ENCODE results near the gene TMC7.

TMC7 gene

GRCh38 chr16:19071811-19072777, 88.4 kb downstream of the TMC7 start:
- H4K8ac ChIP-seq (ENCODE audit: low read depth, low read length) = no peak overlapping the region
- no peak overlapping the region for H4K91ac ChIP-seq (ENCODE audit: low read depth, low read length)
- DNase-seq = peak; percentile 65 to 85
- H2AFZ ChIP-seq (ENCODE audit: insufficient read depth, low read length, poor library complexity) = no peak overlapping the region
- no peak overlapping the region for H3K18ac ChIP-seq (ENCODE audit: low read length)
- H3K4me3 ChIP-seq (ENCODE audit: low read depth, low read length) = no peak overlapping the region
- no peaks in the 10 kb centered on the region for H3K27me3 ChIP-seq (ENCODE audit: insufficient read depth, low read length)
- no peaks in the 10 kb centered on the region for H3K79me2 ChIP-seq (ENCODE audit: control insufficient read depth, insufficient read depth, low read length, poor library complexity)
- H3K36me3 ChIP-seq (ENCODE audit: control insufficient read depth in 1 of 2, insufficient read depth in 2 of 2, low read length in 2 of 2) = peaks cover 0 to 10% of the 10 kb centered on the region in 2 experiments
- no peaks in the 10 kb centered on the region for H3K9me3 ChIP-seq (ENCODE audit: insufficient read depth, low read depth, low read length)
- no peak overlapping the region for H2AK5ac ChIP-seq (ENCODE audit: low read length)
- H4K12ac ChIP-seq (ENCODE audit: low read depth, low read length) = no peak overlapping the region
- H3K27ac ChIP-seq (ENCODE audit: low read depth, low read length) = no peak overlapping the region
- H3K4me2 ChIP-seq (ENCODE audit: low read length) = no peak overlapping the region
- H3K4ac ChIP-seq (ENCODE audit: low read depth, low read length) = no peak overlapping the region
- H2BK5ac ChIP-seq (ENCODE audit: low read depth, low read length, poor library complexity) = no peak overlapping the region
- H3K4me1 ChIP-seq (ENCODE audit: control insufficient read depth in 1 of 2, insufficient read depth in 2 of 2, low read length in 2 of 2) = peaks cover 0 to 2% of the 10 kb centered on the region in 2 experiments
- H3K9ac ChIP-seq (ENCODE audit: low read length) = no peak overlapping the region
- H3K14ac ChIP-seq (ENCODE audit: low read length) = no peak overlapping the region
- no peak overlapping the region for H2BK120ac ChIP-seq (ENCODE audit: insufficient read depth, low read length, poor library complexity)
- H2BK12ac ChIP-seq (ENCODE audit: low read length) = no peak overlapping the region
- peaks cover 4% of the 10 kb centered on the region for H3K79me1 ChIP-seq (ENCODE audit: low read length)
- no CpG with 5 or more reads among the region's 21 CpGs for WGBS (ENCODE audit: extremely low coverage, insufficient coverage, insufficient read length)
- H3K23ac ChIP-seq (ENCODE audit: low read length) = no peak overlapping the region

GRCh38 chr16:19073344-19073743, 89.6 kb downstream of the TMC7 start:
- Histone ChIP-seq H2BK5ac (ENCODE audit: low read depth, low read length, poor library complexity) (no peak overlapping the region), H3K9ac (ENCODE audit: low read length) (no peak overlapping the region), H2AFZ (ENCODE audit: insufficient read depth, low read length, poor library complexity) (no peak overlapping the region), H3K14ac (ENCODE audit: low read length) (no peak overlapping the region), H3K36me3 (ENCODE audit: control insufficient read depth in 1 of 2, insufficient read depth in 2 of 2, low read length in 2 of 2) (peaks cover 0 to 11% of the 10 kb centered on the region in 2 experiments), H2BK120ac (ENCODE audit: insufficient read depth, low read length, poor library complexity) (no peak overlapping the region), H3K79me1 (ENCODE audit: low read length) (no peaks in the 10 kb centered on the region), H3K79me2 (ENCODE audit: control insufficient read depth, insufficient read depth, low read length, poor library complexity) (no peaks in the 10 kb centered on the region), H2AK5ac (ENCODE audit: low read length) (no peak overlapping the region), H4K91ac (ENCODE audit: low read depth, low read length) (no peak overlapping the region), H3K4me2 (ENCODE audit: low read length) (no peak overlapping the region), H3K27me3 (ENCODE audit: insufficient read depth, low read length) (no peaks in the 10 kb centered on the region), H3K4me1 (ENCODE audit: control insufficient read depth in 1 of 2, insufficient read depth in 2 of 2, low read length in 2 of 2) (no peaks in the 10 kb centered on the region), H3K4me3 (ENCODE audit: low read depth, low read length) (no peak overlapping the region), H4K8ac (ENCODE audit: low read depth, low read length) (no peak overlapping the region), H3K27ac (ENCODE audit: low read depth, low read length) (no peak overlapping the region), H3K9me3 (ENCODE audit: insufficient read depth, low read depth, low read length) (no peaks in the 10 kb centered on the region), H2BK12ac (ENCODE audit: low read length) (no peak overlapping the region), H4K12ac (ENCODE audit: low read depth, low read length) (no peak overlapping the region), H3K18ac (ENCODE audit: low read length) (no peak overlapping the region), H3K4ac (ENCODE audit: low read depth, low read length) (no peak overlapping the region), H3K23ac (ENCODE audit: low read length) (no peak overlapping the region)
- WGBS (ENCODE audit: extremely low coverage, insufficient coverage, insufficient read length) = no CpG with 5 or more reads among the region's 3 CpGs
- no peak for DNase-seq

GRCh38 chr16:19073863-19074262, 90.1 kb downstream of the TMC7 start:
- Histone ChIP-seq H2AK5ac (ENCODE audit: low read length) (no peak overlapping the region), H2BK5ac (ENCODE audit: low read depth, low read length, poor library complexity) (no peak overlapping the region), H3K4me3 (ENCODE audit: low read depth, low read length) (no peak overlapping the region), H2AFZ (ENCODE audit: insufficient read depth, low read length, poor library complexity) (no peak overlapping the region), H3K36me3 (ENCODE audit: control insufficient read depth in 1 of 2, insufficient read depth in 2 of 2, low read length in 2 of 2) (peaks cover 2 to 13% of the 10 kb centered on the region in 2 experiments), H4K91ac (ENCODE audit: low read depth, low read length) (no peak overlapping the region), H3K4me2 (ENCODE audit: low read length) (no peak overlapping the region), H3K27me3 (ENCODE audit: insufficient read depth, low read length) (no peaks in the 10 kb centered on the region), H2BK120ac (ENCODE audit: insufficient read depth, low read length, poor library complexity) (no peak overlapping the region), H3K18ac (ENCODE audit: low read length) (no peak overlapping the region), H3K79me1 (ENCODE audit: low read length) (no peaks in the 10 kb centered on the region), H3K9ac (ENCODE audit: low read length) (no peak overlapping the region), H2BK12ac (ENCODE audit: low read length) (no peak overlapping the region), H3K27ac (ENCODE audit: low read depth, low read length) (no peak overlapping the region), H3K14ac (ENCODE audit: low read length) (no peak overlapping the region), H3K23ac (ENCODE audit: low read length) (no peak overlapping the region), H4K12ac (ENCODE audit: low read depth, low read length) (no peak overlapping the region), H3K4ac (ENCODE audit: low read depth, low read length) (no peak overlapping the region), H3K4me1 (ENCODE audit: control insufficient read depth in 1 of 2, insufficient read depth in 2 of 2, low read length in 2 of 2) (no peaks in the 10 kb centered on the region), H3K79me2 (ENCODE audit: control insufficient read depth, insufficient read depth, low read length, poor library complexity) (no peaks in the 10 kb centered on the region), H4K8ac (ENCODE audit: low read depth, low read length) (no peak overlapping the region), H3K9me3 (ENCODE audit: insufficient read depth, low read depth, low read length) (no peaks in the 10 kb centered on the region)
- no CpG with 5 or more reads among the region's 7 CpGs for WGBS (ENCODE audit: extremely low coverage, insufficient coverage, insufficient read length)
- DNase-seq = no peak

GRCh38 chr16:19075511-19075910, 91.8 kb downstream of the TMC7 start:
- Histone ChIP-seq H3K27ac (ENCODE audit: low read depth, low read length) (no peak overlapping the region), H4K91ac (ENCODE audit: low read depth, low read length) (no peak overlapping the region), H3K4ac (ENCODE audit: low read depth, low read length) (no peak overlapping the region), H3K36me3 (ENCODE audit: control insufficient read depth in 1 of 2, insufficient read depth in 2 of 2, low read length in 2 of 2) (peaks cover 2 to 13% of the 10 kb centered on the region in 2 experiments), H4K8ac (ENCODE audit: low read depth, low read length) (no peak overlapping the region), H3K23ac (ENCODE audit: low read length) (no peak overlapping the region), H2BK12ac (ENCODE audit: low read length) (no peak overlapping the region), H3K18ac (ENCODE audit: low read length) (no peak overlapping the region), H3K14ac (ENCODE audit: low read length) (no peak overlapping the region), H2BK120ac (ENCODE audit: insufficient read depth, low read length, poor library complexity) (no peak overlapping the region), H2AFZ (ENCODE audit: insufficient read depth, low read length, poor library complexity) (no peak overlapping the region), H2BK5ac (ENCODE audit: low read depth, low read length, poor library complexity) (no peak overlapping the region), H3K4me3 (ENCODE audit: low read depth, low read length) (no peak overlapping the region), H2AK5ac (ENCODE audit: low read length) (no peak overlapping the region), H3K9me3 (ENCODE audit: insufficient read depth, low read depth, low read length) (no peaks in the 10 kb centered on the region), H3K27me3 (ENCODE audit: insufficient read depth, low read length) (no peaks in the 10 kb centered on the region), H4K12ac (ENCODE audit: low read depth, low read length) (no peak overlapping the region), H3K4me2 (ENCODE audit: low read length) (no peak overlapping the region), H3K4me1 (ENCODE audit: control insufficient read depth in 1 of 2, insufficient read depth in 2 of 2, low read length in 2 of 2) (no peaks in the 10 kb centered on the region), H3K79me2 (ENCODE audit: control insufficient read depth, insufficient read depth, low read length, poor library complexity) (no peaks in the 10 kb centered on the region), H3K9ac (ENCODE audit: low read length) (no peak overlapping the region), H3K79me1 (ENCODE audit: low read length) (no peaks in the 10 kb centered on the region)
- no peak for DNase-seq
- WGBS (ENCODE audit: extremely low coverage, insufficient coverage, insufficient read length) = no CpG with 5 or more reads among the region's 12 CpGs

All from trophoblast cell (in vitro differentiated cells and primary cell).